GM08714 (cell line): ENCODE measurements around the gene FAM219A.
A peak's percentile ranks its signal among the peaks of the same experiment; 100 is the strongest.

Experiments used
- H3K4me3 ChIP-seq: fragments of 200-500 bp; sonication (Bioruptor generic); 2 replicates; pipeline ENCODE4 v1.5.1; 2014; ENCODE audit warnings: mild to moderate bottlenecking, low read length, inconsistent platforms
- ZNF274 ChIP-seq: IDR thresholded peaks from 2 replicates; pipeline ENCODE4 v1.6.1; 2012; ENCODE audit warnings: mild to moderate bottlenecking, low read depth, low read length

FAM219A gene

DNA sequence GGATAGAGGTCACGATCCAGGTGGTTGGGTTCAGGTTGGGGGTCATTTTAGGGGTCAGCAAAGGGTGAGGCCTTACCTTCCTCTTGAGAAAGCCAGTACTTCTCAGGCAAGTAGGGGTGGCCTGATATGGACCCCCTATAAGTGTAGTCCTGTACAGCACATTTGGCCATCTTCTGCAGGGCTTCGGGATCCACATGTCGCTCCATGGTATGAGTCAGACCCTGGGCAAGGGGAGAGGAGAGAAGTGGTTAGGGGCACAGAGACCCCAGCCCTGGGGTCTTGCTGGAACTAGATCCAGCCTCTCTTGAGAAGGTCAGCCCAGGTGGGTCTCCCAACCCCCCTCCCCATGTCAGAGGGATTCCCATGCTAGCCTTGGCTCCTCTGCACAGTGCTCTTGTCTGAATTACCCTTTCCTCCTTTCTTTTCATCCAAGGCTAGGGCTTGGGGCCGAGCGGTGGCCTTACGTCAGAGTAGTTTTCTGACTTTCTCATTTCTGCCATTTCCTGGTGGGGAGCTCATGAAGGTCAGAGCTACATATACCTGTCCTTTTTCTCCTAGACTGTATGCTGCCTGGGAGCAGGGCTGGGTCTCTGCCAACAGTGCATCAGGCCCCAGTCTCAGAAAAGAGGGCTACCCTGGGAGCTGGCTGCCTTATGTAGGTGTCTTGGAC is 72.7 kb downstream of the FAM219A start:
- TF ChIP-seq ZNF274 = no peak
- H3K4me3 ChIP-seq = no peak overlapping the region

DNA sequence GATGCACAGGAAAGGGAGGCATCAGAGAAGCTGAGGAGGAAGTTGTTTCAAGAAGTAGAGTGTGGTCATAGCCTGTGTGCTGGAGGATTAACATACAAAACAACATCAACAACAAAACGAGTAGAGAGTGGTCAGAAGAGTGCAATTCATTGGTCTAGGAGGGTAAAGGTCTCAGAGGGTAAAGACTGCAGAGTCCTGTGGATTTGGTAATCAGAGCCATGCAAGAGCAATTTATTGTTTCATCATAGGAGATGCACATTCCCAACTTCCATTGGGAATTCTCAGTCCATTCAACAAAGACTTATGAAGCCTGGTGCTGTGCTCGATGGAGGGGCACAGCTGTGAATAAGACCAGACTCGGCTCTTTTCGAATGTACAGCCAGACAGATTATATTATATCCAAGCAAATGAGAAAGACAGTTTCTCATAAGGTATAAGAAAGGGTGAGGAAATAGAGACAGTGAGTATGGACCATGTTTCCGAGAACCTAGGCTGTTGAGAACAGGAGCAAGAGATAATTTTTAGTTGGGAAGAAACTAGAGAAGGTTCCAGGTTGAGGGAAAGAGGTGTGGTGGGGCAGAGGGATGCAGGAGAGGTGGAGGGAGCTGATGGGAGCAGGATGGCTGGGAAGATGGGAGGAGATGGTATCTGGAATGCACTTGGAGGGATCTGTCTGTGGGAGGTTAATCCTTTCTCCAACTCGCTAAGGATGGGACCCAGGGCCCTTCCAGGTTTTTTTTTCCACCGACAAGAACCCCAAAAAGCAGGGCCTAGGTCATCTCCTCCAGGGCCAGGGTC is 73.8 kb downstream of the FAM219A start:
- no peak overlapping the region for H3K4me3 ChIP-seq
- no peak for TF ChIP-seq ZNF274

DNA sequence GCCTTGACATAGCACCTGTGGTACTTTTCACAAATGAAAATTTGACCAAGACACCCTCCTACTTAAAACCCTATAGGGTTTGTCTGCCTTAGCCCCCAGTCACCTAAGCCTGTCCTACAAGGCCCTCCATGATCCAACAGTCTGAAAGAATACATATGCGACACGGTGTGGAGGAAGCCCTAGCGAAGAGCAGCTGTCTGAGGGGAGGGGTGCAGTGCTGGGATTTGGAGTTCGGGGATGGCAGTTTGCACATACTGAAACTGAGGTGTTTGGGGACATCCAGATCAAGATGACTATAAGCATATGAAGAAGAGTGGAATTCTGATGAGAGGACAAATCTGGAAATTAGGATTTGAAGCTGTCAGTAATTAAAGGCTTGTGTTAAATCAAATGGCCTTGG is 74.5 kb downstream of the FAM219A start:
- no peak for TF ChIP-seq ZNF274

DNA sequence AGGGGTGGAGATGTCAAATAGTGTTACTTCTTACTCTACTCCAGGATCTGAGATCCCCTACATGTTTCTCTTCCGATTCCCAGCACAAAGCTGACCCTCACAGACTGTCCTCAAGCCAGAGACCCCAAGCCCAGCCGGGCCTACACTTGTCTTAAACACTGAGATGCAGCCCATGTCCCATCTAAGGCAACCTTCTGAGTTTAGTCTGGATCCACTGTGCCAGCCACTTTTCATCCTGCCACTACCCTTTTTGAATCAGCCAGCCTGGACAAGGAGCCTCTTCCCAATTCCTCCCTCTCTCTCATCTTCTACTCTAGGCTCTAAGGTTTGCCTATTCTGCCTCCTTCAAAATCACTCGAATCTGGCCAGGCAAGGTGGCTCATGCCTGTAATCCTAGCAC is 75.5 kb downstream of the FAM219A start:
- no peak overlapping the region for H3K4me3 ChIP-seq
- no peak for TF ChIP-seq ZNF274

More for the DNA sequence above, 74.5 kb downstream of the FAM219A start:
- H3K4me3 ChIP-seq = no peak overlapping the region

DNA sequence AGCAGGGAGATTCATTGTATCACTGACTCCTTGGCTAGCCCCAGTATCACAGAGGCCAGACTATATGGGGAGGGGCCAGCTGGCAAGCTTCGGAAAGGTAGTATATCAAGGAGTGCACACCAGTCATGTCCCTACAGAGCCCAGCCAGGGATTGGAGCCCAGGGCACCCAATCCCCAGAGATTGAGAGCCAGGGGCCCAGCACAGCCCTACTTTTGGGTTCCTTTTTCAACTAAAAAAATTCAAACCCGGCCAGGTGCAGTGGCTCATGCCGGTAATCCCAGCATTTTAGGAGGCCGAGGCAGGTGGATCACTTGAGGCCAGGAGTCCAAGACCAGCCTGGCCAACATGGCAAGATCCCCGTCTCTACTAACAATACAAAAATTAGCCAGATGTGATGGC is 76.3 kb downstream of the FAM219A start:
- no peak for TF ChIP-seq ZNF274
- no peak overlapping the region for H3K4me3 ChIP-seq

DNA sequence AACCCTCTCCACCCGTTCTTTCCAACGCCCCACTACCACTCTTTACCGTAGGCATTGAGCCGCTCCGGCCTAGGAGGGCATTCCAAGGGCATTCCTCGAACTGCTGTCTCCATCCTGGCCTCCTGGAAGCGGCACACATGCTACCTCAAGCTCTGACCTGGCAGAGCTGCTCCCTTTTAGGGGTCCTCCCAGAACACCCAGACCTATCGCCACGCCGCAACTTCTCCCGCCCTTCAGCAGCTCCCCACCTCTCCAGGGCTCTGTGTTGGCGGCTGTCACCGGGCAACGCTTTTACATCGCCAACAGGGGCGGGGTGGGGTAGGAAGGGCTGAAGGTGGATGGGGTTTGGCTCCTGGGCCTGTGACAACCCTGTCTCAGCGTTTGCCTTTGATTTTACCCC is 77.0 kb downstream of the FAM219A start:
- no peak overlapping the region for H3K4me3 ChIP-seq
- TF ChIP-seq ZNF274 = no peak

DNA sequence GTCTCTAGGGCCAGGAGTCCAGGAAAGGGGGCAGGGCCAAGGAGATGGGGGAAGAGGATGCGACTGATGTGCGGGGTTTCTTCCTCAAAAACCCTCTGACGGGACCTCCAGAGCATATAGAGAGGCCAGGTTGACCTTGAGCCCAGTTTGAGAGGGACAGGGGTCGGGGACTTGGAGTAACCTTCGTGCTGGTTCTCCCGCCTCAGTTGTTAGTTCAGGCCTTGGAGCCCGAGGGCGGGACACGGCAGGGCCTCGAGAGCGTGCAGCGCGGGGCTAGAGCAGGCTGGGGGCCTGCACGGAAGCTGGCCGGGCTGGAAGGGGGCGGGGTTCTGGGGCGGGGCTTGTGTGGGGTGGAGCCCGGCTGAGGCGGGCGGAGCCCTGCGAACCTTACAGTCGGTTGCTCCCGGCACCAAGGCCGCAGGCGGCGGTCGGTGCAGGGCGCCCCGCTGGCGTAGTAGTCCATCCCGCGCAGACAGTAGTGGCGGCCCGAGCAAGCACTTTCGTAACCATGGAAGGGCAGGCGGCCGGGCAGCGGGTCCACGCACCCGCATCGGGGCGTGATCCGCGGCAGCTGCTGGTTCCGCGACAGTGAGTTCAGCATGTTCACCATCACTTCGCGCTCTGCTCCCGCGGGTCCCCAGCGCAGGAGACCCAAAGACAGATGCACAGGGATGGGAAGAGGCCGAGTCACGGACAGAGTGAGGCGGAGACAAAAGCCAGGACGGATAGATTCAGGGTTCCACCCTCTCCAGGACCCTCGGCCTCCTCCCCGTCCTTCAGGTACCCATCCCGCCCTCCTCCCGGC is 77.7 kb downstream of the FAM219A start:
- peak overlapping the region; percentile 17; the same call in 1 of the 2 replicates for H3K4me3 ChIP-seq
- no peak for TF ChIP-seq ZNF274

DNA sequence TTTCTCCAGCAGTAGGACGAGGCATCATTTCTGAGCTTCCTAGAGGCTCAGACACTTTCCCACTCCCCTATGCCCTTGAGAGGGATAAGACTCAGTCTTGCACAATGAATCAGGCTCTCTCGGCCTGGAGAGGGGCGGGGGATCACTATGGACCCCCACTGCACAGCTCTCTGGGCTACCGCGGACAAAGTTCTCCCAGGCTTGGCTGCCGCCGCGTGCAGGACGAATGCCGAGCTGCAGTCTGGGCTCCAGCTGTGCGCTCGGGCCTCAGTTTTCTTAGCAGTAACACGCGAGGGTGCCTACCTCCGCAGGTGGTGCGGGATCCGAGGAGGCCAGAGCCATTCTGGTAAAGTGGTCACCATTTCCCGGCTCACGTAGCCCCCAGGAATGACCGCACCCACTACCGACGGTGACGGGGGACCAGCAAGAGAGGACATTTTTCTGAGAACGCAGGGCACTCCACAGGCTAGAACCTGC is 78.3 kb downstream of the FAM219A start:
- no peak overlapping the region for H3K4me3 ChIP-seq
- TF ChIP-seq ZNF274 = no peak

DNA sequence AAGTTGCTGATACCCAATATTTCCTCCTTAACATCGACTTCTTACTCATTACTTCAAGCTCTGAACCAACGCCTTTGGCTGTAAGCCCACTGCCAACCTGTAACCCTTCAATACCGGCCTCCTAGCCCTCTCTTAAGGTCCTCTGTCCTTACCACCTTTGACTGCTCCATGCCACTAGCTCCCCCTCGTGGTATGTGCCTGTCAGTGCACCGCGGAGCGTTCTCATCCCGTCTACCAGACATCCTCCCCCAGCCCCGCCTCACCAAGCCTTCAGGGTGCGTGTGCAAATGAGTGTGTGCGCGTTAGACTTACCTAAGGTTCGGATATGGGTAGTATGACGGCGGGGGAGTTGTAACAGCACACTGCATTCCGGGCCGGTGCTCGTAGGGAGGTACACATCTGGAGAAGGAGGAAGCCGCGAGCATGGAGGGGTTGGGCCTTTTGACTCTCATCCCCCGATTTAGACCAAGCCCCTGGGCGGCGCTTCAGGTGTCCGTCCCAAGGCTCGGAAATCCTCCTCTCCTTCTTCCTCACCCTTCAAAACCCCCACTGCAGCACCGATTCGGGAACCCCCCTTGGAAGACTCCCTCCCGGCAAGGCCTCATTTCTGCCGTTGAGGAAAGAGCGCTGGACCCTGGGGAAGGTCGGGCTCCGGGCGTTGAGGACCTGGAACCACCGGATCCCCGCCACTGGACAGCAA is 78.9 kb downstream of the FAM219A start:
- TF ChIP-seq ZNF274 = no peak
- H3K4me3 ChIP-seq = no peak overlapping the region; the same call in 1 of the 2 replicates

DNA sequence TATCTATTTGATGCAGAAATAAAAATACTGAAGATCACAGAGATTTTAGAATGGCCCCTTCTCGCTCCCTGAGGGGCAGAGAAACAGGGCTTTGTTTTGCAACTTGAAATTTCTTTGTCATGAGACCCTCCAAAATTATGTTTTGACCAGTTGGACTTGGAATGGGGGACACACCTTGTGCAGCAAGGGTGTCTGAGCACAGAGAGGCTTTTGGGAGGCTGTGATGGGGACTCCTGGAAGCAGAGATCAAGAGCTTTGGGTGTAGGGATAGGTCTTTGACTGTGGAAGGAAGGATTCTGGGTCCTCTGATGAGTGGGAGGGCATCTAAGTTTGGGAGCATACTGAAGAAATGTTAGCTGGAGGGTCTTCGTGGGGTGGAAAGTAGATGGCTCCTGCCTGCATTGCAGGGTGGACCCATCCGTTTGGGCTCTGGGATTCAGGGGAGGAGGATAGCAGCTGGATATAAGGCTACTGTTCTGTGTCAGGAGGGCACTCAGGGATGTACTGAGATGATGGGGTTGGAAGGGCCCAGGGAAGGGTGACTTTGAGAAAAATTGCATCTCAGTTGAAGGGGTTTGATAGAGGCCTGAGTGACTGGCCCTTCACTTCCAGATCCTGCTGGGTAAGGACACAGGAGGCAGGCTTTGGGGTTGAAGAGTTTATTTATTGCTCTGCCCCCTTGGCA is 79.9 kb downstream of the FAM219A start:
- no peak for TF ChIP-seq ZNF274
- no peak overlapping the region for H3K4me3 ChIP-seq

DNA sequence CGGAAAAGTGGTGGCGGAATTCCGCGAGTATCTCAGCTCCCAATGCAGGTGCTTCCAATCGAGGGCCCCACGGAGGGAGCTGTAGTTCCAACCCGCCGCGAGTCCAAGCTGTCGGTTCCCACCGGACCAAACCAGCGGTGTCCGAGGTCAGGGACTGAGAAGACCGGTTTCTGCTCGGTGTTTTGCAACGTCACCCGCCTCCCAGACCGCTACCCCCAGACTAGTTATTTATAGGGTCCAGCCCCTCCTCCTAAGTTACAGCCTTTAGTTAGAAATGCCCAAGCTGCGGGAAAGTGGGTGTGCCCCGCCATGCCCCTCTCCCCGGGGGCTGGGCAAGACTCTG is 81.0 kb downstream of the FAM219A start:
- H3K4me3 ChIP-seq = peak overlapping the region; percentile 59; the same call in 1 of the 2 replicates
- TF ChIP-seq ZNF274 = no peak

DNA sequence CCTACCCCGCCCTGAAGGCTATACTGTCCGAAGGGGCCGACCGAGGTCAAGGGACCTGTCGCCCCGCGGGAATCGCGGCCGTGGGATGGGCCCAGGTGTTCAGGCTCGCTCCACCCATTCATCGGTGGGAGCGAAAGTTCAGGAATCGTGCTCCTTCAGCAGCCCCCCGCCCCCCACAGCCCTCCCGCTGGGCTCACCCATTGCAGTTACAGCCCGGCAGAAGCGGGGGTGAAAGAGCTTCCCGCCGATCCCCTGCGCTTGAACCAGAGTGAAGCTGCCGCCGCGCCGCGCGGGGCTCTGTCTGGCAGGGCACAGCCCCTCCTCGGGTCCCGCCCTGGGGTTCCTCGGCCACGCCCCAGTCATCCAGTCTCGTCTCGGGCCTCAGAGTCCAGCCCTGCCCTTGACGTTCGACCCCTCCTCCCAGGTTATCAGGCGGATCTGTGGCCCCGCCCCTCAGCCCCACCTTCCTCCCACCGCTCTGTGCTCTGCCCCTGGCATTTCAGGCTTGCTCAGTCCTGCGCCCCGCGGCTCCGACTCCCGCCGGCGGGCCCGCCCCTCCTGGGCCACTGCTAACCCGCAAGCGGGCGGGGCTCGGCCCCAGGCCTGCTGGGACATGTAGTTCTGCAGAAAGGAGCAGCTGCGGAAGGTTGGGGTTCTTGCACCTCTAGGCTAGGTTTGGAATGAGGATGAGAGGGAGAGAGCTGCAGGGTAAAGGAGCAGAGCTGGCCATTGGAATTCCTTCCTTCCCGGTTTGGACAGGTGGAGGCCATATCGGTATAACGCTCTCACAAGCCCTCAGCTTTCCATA is 81.6 kb downstream of the FAM219A start, which contains the start of gene MYORG:
Gene MYORG (minus strand): TSS at position 303 of the 808 bp plus-strand sequence. CDS start 3,955 bp downstream, outside the sequence.
- no peak for TF ChIP-seq ZNF274
- peak within 1 kb of the TSS; percentile 59; the same call in 1 of the 2 replicates for H3K4me3 ChIP-seq
